ENCODE measurements around the gene DTWD1.
"Not testable (repeated sequence)": the region's sequence is repeated elsewhere in the genome, so short reads cannot be mapped to it uniquely, and the experiment has no call there.

The DTWD1 gene

DNA sequence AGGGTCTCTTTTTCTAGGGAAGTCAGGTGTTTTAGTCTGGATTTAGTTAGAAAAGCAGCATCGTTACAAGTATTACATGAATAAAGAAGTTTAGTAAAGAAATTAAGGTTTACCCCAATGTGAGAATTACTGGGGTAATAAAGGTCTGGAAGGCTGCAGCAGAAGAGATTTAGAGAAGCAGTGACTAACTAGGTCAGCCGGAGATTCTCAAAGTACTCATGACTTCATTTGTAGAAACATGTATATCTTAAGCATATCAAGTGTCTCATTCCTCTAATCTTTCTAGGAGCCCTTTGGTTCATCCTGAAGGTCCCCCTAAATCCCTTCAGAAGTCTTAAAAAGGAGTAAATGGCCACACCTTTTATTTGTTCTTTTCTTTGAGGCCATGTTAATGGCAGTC is 26.0 kb downstream of the DTWD1 start:
- DNase-seq (ENCODE audit: low spot score) = no peak

- DNase-seq (ENCODE audit: low spot score) = no peak
Measured at GRCh38 chr15:49649987-49650386, 29.1 kb downstream of the DTWD1 start.

- no peak for DNase-seq (ENCODE audit: low spot score)
Measured at GRCh38 chr15:49650676-49651075, 29.8 kb downstream of the DTWD1 start.

DNA sequence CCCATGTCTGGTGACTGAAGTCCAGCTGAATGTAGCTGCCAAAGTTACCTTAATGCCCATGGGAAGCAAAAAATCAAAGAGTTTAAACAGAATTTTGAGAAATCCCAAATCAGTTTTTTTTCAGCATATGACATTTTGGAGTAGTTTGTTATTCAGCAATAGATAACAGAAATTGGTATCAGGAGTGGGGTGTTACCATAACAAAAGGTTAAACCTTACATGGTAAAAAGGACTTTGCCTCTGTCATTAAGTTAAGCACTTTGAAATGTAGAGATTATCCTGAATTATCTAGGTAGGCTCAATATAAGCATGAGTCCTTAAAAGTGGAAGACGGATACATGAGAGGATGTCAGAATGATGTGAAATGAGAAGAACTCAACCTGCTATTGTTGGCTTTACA is 32.1 kb downstream of the DTWD1 start:
- no peak for DNase-seq (ENCODE audit: low spot score)

- no peak for DNase-seq (ENCODE audit: low spot score)
Measured at GRCh38 chr15:49656734-49657133, 35.9 kb downstream of the DTWD1 start.

DNA sequence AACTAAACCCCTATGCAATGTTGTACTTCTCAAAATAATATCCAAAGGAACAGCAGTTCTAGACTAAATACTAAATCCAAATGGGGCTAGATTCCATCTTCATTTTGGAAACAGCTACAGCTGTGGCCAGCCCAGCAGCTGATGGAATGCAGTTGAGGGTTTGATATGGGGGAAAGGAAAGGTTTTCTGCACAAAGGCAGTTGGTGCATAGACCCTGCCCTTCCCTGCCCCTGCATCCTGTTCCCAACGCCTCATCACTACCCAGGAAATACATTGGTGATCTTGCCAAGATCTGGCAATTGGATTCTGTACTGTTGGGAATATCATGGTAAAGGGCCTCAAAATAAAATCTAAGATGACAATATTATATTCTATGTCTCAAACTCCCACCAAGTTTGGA is 43.9 kb downstream of the DTWD1 start:
- DNase-seq (ENCODE audit: low spot score) = no peak

GRCh38 chr15:49666486-49666885 is 45.6 kb downstream of the DTWD1 start:
- not testable (repeated sequence) for DNase-seq (ENCODE audit: low spot score)

DNA sequence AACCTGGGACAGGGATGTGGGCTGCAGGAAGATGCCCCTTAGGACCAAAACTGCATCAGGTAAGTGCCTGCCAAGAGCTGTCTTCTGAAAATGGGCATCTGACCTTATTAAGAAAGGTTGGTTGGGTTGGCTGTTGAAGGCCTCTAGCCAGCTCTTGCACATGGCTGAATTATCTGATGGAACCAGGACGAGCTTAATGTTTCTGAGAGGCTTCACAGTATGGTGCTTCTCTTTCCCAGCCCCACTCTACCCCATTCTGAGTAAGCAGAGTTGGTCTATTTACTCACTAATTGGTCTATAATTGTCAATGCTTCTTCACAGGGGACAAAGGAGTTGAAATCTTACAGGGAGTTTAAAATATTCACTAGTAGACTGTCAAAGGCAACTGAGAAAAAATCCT is 48.4 kb downstream of the DTWD1 start:
- DNase-seq (ENCODE audit: low spot score) = no peak

- DNase-seq (ENCODE audit: low spot score) = no peak
Measured at GRCh38 chr15:49673861-49674260, 53.0 kb downstream of the DTWD1 start.

DNA sequence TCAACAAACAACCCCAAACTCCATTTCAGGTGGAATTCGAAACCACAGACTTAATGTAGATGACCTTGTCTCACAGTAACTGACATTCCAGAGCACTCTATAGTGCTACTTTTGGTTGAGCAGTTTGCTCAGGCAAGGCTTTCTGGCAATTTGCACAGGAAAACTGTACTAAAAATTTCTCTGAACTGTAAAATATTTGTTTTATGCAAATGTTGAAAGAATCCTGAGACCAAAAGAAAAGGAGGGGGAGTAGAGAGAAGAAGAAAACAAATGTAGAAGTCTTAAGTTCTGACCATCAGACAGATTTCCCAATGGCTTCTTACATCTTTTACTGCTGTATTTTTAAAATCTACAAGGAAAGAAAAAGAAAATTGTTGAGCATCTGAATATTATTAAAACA is 53.5 kb downstream of the DTWD1 start:
- no peak for DNase-seq (ENCODE audit: low spot score)

DNA sequence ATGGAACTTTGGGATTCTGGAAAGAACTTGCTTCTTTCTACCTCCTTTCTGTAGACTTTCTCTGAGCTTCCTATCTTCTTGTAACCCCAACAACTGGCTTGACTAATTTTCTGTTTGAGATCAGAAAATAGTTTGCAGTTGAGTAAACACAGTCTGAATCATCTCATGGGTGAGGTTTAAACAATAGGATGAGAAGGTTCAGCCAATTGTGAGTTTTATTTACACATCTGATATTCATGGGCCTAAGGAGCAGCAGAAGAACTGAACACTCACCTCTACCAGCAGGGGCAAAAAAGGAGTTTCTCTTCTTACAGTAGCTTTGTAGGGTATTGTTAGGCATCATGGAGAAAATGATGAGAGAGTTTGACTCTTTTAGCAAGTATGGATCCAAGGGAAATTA is 54.2 kb downstream of the DTWD1 start:
- DNase-seq (ENCODE audit: low spot score) = no peak

- DNase-seq (ENCODE audit: low spot score) = no peak
Measured at GRCh38 chr15:49678655-49679054, 57.8 kb downstream of the DTWD1 start.

DNA sequence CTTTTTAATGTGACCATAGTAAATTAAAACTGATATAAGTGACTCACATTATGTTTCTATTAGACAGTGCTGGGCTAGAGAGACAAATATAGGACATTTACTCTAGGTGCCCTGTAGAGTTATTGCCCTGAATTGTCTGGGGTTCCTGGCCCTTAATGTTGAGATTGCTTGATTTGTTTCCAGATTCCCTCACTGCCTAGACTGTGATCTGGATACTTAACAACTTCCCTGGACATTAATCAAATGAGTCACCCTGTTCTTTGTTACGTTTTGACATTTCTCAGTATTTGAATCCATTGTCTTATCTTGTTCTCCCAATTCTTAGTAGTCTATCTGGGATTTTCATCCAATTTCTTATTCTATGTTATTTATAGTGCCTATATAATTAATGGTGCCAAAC is 65.8 kb downstream of the DTWD1 start:
- DNase-seq (ENCODE audit: low spot score) = no peak

- no peak for DNase-seq (ENCODE audit: low spot score)
Measured at GRCh38 chr15:49688135-49688790, 67.4 kb downstream of the DTWD1 start.

DNA sequence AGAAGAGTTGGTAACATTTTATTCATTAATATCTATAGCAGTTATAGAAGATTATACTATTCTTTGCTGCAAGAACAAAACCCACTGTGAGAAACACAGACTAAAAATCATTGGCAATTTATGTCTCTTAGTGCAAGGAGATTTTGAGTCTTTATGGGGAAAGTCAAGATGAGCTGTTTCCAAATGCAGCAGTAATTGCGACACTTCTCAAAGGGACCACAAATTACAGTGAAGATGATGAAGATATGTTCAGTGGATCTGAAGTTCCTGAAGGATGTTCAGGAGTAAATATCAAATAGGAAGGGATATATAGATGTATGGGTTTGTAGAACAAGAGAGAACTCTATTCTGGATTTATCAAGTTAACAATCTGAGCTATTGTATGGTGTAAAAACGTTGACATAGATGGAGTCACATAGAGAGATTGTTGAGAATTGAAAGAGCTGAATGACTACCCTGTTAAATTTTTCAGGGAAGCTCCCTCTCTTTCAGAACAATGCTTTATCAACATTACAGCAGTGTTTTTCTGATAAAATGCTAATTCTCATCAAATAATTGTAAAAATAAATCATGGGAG is 71.8 kb downstream of the DTWD1 start:
- no peak for DNase-seq (ENCODE audit: low spot score)

DNA sequence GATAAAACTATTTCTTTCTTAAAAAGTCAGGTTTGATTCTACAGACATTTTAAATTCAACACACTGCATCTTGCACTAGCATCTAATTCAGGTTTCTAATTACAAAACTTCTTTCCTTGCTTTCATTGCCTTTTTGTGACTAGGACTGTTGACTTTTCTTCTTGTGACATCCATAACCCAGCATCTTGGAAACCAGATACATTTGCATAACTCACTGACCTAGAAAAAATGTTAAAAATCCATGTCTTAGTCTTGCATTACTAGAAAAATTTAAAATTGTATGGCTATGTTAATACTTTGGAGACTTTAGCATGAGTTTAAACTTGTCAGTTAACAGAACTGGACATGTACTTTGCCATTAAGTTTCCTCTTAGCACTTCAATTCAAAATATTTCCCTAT is 72.7 kb downstream of the DTWD1 start:
- DNase-seq (ENCODE audit: low spot score) = no peak

DNA sequence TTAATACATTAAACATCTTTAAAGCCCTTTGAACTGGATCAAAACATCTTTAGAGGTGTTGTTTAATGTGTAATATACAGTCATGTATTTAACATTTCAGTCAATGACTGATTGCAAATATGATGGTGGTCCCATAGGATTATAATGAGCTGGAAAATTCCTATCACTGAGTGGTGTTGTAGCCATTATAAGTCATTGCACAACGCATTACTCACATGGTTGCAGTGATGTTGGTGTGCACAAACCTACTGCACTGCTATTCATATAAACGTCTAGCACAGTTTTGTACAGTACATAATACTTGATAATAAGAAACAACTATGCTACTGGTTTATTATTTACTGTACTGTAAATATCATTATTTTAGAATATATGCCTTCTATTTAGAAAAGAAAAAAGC is 75.6 kb downstream of the DTWD1 start:
- DNase-seq (ENCODE audit: low spot score) = no peak

DNA sequence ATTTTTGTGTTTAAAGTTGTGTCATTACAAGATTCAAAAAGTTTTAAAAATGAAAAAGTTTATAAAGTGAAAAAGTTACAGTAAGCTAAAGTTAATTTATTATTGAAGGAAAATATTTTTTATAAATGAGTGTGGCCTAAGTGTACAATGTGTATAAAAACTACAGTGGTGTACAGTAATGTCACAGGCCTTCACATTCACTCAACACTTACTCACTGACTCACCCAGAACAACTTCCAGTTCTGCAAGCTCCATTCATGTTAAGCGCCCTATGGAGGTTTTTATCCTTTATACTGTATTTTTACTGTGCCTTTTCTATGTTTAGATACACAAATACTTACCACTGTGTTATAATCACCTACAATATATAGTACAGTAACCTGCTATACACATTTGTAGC is 76.3 kb downstream of the DTWD1 start:
- DNase-seq (ENCODE audit: low spot score) = no peak

- not testable (repeated sequence) for DNase-seq (ENCODE audit: low spot score)
Measured at GRCh38 chr15:49702982-49703381, 82.1 kb downstream of the DTWD1 start.
